Suppressor macrophage (primary cell): ENCODE measurements around the gene B4GALT1.
"Not testable (repeated sequence)": the region's sequence is repeated elsewhere in the genome, so short reads cannot be mapped to it uniquely, and the experiment has no call there.

Experiments
- DNase-seq, 4 experiments: peaks; one replicate each; pipeline ENCODE4 v3.0.0-alpha.2; 2020 to 2022

B4GALT1 gene

DNA sequence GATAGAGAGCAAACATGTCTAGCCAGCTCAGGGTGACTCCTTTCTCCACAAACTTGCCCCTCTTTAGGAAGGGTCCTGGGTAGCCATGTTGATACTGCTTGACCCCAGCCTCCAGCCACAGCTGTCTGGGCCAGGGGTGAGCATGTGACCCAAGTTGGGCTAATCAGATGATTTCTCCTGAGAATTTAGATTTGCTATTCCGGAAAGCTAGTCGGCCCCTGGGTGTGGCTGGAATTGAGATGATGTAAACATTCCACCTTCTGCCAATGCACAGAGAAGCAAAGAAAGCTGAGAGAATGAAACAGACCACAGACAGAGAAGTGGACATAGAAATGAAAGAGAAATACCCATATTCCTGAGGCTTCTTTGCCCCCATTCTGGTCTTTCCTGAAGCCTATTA is 17.8 kb upstream of the B4GALT1 start:
- no peak for DNase-seq

GRCh38 chr9:33182519-33182918 is 15.4 kb upstream of the B4GALT1 start:
- DNase-seq, result no peak

DNA sequence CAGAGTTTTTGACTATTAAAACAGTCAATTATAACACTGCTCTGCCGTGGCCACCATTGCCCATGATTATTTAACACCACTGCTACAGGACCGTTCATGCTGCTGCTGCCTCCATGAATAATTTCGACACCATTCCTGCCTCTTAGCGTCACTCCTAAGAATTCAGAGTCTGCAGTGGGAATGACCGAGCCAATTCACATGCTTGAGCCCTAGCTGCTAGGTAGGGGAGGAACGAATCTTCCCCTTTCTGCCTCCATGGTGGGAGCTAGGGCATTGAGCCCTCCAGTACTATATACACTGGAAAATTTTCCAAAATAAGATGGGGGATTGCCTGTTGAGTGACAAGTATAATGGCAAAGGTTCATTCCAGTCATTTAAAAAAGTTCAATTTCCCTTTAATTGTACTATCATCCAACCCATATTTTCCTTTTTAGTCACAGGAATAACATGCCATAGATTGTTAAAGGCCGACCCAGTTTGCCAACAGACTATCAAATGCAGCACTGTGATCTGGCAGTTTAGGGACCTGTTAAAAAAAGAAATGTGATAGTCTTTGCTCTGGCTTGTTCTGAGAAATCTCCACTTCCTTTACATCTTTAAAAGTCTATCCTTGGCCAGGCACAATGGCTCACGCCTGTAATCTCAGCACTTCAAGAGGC is 13.5 kb upstream of the B4GALT1 start:
- no peak for DNase-seq

GRCh38 chr9:33178972-33179697 is 12.0 kb upstream of the B4GALT1 start:
- DNase-seq, result no peak

DNA sequence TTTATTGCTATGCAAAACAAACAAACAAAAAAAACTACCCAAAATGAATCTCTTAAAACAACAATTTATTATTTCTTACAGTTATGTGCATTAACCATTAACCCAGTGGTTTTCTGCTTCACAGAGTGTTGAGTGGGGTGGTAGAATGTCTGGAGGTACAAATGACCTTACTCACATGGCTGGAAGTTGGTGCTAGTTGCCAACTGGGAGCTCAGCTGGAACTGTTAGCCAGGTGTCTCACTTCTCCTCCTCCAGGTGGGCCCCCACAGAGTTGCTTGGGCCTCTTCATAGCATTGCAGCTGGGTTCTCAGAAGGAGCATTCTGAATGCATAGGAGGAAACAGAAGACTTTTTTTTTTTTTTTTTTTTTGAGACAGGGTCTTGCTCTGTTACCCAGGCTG is 10.5 kb upstream of the B4GALT1 start:
- DNase-seq, result no peak

DNA sequence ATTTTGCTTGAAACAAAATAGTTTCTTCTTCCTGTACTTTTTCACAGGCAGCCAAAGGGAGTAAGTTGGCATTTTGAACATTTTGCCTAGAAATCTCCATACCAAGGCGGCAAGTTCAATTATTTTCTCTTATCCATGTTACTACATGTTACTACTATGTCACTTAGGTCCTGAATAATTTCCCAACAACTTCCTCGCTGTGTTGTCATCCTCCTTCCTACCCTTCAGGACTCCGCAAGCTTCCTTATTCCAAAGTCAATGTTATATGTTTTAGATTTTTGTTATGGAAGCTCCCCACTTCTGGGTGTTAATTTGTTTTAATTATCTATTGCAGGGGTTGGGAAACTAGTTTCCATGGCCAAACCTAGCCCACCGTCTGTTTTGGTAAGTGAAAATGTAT is 9.9 kb upstream of the B4GALT1 start:
- peak in 3 of 4 experiments; percentile 48 to 66 (median 58) for DNase-seq

DNA sequence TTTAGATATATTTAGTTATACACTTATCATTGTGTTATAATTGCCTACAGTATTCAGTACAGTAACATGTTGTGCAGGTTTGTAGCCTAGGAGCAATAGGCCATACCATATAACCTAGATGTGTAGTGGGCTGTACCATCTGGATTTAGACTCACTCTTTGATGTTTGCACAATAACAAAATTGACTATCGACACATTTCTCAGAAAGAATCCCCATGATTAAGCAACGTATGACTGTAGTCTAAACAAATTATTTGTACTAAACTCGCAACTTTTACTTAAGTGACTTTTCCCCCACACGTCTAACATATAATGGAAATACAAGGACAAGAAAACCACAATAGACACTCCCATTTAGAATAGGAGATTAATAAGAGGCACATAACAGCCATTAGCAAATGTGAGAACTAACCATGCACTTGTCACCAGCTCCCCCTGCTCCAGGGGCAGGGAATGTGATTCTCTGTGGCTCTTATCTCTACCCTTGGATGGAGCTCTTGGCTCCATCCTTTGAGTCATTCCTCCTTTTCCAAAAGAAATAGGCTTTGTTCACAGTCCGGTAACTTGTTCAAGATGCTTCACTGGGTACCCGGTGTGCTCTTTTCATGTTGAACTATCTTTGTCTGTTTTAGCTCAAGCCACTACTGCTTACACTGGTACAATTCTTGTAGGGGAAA is 8.7 kb upstream of the B4GALT1 start:
- DNase-seq, result no peak

DNA sequence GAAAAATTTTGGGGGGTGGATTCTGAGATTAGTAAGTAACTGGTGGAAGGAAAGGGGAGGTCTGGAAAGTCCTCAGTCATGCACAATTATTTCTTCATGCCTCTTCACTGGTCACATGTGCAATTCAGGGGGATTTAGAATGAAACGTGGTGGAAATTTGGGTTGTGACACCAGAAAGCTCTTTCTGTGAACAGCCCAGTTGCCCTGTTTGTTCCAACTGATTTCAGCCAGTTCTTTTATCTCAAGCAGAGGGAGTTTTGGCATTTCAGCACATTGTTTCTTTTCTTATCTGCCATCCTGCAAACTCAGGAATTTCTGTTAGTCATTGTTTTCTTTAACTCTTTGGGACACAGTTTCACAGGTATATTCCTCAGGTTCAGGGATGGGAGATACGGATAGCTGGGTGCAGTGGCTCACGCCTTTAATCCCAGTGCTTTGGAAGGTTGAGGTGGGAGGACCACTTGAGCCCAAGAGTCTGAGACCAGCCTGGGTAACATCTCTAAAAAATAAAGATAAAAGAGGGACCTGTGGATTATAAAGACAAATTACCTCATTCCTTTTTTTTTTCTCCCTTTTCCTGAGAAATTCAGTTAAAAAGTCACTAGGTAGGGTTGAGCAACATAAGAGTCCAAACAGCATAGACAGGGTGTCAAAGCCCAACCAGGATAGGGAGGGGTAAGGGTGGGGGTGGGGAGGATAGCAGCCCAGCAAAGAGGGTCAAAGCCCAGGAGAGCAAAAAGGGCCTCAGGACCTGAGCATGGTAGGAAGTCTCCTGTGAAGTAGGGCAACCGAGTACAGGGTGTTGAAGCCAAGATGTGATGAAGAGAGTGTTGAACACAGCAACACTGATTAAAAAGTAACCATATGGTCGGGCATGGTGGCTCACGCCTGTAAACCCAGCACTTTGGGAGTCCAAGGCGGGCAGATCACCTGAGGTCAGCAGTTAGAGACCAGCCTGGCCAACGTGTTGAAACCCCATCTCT is 5.4 kb upstream of the B4GALT1 start:
- DNase-seq, result peak in 2 of 4 experiments; percentile 25 to 41

DNA sequence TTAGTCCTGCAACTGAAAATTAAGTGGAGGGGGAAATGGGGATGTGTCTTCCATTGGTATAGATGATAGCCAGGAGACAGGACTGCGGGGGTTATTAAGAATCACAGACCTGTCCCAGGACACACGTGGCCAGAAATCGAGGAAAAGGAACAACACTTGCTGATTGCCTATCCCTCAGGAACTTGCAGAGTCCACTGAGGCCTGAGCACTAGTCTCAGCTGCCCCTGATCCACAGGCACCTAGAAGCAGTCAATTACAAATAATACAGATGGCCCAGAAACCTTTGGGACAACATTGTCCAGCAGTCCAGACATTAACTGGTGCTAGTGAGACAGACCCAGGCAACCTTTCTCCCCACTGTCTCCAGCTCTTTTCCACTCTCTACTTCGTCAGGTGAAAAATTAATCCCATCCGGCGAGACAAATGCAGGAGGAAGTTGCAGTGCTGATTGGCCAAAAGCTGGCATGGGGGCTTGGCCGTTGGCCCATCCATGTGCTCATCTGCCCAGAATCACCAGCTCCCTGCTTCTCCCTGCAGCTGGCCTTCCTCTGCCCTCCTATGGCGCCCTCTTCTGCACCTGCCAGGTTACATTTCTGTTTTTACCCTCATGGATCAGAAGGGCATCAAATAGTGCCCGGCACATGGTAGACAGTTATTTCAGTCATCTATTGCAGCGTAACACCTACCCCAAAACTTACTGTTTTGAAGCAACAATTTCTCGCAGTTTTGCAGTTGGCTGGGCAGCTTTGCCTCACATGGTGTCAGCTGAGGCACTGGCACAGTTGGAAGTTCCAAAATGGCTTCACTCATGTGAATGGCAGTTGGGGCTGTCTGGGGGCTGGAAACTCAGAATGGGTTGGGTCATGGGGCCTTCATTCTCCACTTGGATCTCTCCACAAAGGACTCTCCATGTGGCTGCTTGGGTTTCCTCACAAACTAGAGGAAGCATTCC is 3.6 kb upstream of the B4GALT1 start:
- peak; percentile 47 to 72 (median 60) for DNase-seq

DNA sequence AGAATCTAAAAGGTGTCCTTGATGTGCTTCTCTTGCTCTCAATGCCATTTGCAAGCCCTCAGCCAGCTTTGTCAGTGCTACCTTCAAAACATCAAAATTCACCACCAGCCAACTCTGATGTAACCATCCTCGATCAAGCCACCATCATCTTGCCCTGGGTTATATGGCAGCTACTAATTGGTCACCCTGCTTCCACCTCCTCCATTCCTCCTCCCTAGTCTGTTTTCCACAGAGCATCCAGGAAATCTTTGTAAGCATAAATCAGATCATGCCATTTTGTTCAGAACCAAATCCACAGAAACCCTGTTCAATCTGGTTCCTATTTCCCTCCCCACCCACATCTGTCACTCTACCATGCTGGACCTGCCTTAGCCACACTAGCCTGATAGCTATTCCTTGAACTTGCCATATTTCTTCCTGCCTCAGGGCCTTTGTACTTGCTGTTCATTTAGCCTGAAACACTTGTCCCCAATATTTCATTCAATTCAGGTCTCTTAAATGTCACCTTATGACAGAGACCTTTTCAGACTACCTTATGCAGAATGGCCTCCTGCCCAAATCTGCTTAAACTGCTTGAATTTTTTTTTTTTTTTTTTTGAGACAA is 1.9 kb upstream of the B4GALT1 start:
- DNase-seq, result no peak

DNA sequence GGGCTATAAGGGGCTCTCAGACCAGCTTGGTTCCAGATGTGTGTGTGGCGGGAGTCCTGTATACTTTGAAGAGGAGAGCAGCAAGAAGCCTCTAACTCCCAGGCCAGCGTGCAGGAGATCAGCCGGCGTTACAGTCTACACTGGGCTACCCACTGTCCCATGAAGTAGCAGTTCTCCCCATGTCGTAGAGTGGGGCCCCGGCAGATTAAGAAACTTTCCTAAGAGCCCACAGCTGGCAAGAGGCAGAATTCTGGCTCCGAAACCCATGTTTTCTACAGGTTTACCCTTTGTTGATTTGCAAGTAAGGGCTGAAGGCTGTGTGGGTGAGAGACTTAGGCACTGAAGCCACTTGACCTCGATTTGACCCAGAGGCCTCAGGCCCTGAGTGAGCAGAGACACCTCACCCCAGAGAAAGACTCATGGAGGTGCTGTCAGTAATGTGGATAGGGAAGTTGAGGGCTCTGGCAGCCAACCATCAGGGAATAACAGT is 881 bp upstream of the B4GALT1 start:
- DNase-seq, result peak; percentile 74 to 92 (median 81)

DNA sequence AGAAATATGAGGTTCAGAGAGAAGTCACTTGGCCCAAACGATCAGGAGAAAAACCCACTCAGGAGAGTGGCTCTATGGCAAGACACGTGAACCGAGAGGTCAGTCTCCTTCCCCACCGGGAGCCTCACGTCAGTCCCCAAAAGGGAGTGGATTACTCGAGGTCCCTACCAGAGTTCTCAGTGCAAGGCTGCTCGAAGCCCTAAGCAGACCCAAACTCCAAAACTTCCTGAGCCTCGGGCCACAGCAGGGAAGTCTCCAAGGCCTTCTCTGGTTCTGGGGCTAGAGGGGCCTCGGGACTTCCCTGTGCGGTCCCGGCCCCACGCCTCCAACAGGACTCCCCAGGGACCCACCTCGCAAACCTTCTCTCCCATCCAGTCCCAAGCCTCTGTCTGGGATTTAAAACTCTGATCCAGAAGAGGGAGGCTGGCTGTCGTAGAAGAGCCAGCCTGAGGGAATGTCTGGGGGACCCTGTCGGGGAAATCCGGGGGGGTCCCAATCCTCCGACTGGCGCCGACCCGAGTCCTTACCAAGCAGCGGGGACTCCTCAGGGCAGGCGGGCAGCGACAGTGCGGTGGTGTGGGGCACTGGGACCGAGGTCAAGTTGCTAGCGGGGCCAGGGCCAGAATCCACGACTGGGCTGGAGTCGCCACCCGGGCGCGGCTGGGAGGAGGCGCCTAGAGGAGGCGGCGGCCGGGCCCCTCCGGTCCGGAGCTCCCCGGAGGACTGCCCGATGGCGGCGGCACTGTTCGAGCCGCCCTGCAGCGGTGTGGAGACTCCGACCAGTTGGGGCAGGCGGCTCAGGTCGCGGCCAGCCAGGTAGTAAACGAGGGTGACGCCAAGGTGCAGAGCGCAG is 679 bp downstream of the B4GALT1 start:
- peak; percentile 36 to 73 (median 59) for DNase-seq

- DNase-seq, result peak; percentile 64 to 82 (median 74)
These were observed 1.6 kb downstream of the B4GALT1 start for GRCh38 chr9:33165263-33166151.

DNA sequence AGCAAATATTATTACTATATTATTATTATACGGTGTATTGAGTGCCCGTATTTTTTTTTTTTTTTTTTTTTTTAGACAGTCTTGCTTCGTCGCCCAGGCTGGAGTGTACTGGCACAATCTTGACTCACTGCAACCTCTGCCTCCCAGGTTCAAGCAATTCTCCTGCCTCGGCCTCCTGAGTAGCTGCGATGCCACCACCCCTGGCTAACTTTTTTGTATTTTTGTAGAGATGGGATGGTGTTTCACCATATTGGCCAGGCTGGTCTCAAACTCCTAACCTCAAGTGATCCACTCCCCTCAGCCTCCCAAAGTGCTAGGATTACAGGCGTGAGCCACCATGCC is 2.2 kb downstream of the B4GALT1 start:
- DNase-seq, result not testable (repeated sequence)

DNA sequence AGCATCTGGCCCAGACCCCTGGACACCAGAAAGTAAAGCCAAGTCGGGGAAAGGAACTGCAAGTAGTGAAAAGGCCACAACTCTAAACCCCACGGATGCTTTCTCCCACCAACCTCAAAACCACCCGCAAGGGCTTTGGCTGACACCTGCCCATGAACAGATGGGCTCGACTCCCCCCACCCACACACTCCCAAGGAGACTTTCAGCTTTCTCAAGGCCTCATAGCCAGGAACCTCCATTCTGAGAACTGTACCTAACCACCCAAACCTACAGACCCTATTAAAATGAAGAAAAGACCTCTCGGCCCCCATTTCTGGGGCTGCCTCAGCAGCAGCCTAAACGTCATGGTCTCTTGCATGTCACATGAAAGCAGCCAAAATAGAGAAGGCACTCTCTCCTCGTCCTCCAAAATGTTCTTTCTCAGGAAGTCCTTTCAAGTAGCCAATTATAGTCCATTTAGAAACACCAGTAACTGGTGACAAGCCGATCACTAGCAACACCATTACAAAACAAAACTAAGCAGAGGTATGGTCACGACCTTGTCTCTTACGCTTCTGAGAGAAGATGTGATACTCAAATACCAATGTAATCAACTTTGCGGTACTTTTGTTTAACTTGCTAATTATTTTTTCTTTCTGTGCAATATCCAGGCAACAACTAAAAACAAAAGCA is 2.9 kb downstream of the B4GALT1 start:
- peak; percentile 60 to 85 (median 74) for DNase-seq

DNA sequence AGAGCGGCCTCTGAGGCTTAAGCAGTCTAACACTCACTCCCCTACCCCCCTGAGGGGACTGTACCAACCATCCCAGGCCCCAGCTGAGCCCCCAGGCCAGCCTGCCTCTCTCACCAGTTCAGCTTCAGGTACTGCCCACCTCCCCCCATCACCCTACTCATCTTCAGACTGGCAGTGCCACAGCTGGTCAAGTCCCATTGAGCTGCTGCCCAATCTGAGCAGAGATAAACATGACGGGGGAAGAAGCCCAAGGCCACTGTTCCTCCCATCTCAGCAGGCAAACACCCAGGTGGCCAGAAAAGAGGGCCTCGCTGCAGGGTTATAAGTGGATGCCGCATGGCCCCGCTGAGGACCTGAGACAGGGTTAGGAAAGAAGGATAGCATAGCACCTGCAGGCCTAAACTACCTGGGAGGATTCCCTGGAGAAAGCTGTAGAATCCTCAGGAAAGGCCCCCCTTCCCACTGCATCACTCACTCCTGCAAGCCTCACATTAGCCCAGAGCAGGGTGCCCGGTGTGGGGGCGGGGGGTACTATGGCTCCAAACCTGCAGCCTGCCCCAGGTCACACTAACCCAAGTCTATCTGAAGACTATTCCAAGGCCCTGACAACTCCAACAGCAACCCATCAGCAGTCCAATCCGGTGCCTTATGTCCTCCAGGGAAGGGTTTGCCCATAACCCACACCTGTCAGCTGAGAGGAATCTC is 3.6 kb downstream of the B4GALT1 start:
- DNase-seq, result no peak

- DNase-seq, result peak in 2 of 4 experiments; percentile 35 to 62
These were observed 4.3 kb downstream of the B4GALT1 start for GRCh38 chr9:33162721-33163311.
